NCI-H526 treated with DMSO at 0.1 percent for 48 hours (cell line): ENCODE results near the gene PIAS2.

Experiments
- DNase-seq: peaks from one replicate; lab custom pipeline; 2025; lab: John Stamatoyannopoulos, UW

The PIAS2 gene

GRCh38 chr18:46764586-46764985, 152.7 kb downstream of the PIAS2 start:
- DNase-seq = no peak

DNA sequence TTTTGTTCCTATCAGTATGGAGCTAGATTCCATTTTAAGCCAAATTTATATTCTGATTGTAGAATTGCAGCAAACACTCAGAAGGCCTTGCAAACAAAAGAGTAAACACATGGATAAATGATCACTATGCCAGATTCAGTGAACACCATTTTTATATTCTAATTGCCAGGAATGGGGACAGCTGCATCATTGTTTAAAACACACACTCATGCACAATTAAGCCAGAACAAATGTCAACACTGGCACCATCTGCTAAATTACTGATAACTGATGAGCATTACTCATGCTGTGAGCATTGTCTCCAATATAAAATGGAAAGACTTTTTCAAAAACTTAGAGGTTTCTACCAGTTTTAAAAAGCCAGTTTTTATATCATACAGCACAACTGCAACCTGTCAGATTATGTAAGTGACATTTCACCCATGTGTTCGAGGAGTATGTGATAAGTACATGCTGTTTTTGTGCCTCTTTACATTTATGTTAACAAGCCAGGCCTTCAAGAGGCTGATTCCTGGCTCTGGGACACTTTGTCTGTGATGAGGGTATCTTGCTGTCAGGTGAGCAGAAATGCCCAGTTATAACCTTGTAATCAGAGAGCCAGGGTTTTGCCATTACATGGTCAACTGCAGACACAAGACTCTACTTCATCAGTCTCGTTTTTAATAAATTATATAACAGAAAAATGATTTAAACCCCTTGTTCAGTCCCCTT, 156.1 kb downstream of the PIAS2 start:
- DNase-seq = no peak

- DNase-seq = no peak
These were observed 157.4 kb downstream of the PIAS2 start for GRCh38 chr18:46759890-46760289.

- DNase-seq = no peak
These were observed 160.6 kb downstream of the PIAS2 start, which contains the start of gene ST8SIA5 for GRCh38 chr18:46756559-46757201. TSS of gene ST8SIA5 (minus strand) at chr18:46757053. CDS start at chr18:46756508, 545 bp downstream.

DNA sequence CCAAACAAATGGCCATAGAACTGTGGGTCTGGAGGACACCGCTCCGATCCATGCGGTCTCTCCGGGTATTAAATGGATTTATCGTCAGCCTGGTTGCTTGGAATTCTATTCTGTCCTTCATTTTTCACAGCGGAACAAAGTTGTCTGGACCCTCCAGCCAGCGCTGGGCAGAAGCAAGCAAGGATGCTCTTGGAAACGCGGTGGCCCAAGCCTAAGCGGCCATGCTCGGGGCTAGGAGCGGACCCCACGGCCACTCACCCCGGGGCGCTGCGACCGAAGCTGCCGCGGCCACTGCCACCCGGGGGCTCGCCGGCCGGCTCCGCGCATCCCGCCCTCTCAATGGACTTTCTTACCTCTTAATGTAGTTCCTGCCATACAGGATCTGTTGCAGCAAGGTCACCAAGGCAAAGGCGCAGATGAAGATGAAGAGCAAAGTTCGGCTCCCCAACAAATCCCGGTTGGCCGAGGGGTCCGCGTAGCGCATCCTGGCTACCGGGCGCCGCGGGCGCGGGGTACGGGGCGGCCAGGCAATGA, 161.2 kb downstream of the PIAS2 start:
- DNase-seq = no peak

DNA sequence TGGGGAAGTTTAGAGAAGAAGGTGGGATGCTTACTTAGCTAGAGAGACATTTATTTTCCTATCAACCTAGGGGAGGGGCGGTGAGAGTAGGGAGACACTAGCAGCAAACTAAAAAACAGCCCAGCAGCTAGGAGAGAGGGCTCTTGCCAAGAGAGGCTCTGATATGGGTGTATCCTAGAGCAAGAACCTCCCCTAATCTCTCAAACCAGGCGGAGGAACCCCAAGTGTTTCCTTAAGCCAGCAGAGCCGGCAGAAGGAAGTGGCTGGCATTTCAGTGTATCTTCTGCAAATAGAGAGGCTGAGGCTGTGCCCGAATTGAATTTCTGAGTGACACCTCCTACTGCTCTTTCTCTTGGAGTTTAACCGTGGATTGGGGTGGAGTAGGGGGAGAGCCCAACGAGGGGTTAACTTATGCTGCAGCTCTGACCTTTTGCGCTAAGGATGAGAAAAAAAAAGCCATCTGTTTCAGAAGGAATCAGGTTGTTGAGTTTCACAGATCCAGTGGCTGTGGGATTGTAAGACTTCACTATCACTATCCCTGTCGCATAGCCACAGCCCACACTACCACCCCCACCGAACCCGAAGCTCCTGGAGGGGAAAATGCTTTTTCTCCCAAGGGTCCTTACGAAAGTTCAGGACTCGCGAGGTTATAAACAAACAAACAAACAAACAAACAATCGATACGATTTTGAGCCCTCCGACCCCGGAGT, 161.8 kb downstream of the PIAS2 start:
- no peak for DNase-seq

- no peak for DNase-seq
These were observed 162.5 kb downstream of the PIAS2 start for GRCh38 chr18:46754661-46755292.

DNA sequence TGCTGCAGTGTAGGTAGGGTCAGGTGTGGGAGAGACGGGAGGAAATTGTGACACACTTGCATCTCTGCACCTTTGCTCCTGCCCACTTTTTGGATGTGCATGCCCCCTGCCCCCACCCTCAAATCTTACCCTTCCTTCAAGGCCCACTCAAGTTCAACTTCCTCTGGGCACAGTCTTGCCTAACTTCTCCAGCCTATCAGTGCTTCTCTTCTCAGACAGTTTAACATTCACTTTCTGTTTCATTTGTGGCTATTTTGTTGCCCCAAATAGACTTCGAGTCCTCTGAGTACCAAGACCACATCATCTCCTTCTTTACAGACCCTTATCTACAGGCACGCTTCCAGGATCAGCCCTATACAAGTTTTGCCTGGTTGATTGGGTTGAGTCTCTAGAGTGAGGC, 163.1 kb downstream of the PIAS2 start:
- DNase-seq = no peak
